ENCODE data around the gene ANKRD10.

Gene ANKRD10

DNA sequence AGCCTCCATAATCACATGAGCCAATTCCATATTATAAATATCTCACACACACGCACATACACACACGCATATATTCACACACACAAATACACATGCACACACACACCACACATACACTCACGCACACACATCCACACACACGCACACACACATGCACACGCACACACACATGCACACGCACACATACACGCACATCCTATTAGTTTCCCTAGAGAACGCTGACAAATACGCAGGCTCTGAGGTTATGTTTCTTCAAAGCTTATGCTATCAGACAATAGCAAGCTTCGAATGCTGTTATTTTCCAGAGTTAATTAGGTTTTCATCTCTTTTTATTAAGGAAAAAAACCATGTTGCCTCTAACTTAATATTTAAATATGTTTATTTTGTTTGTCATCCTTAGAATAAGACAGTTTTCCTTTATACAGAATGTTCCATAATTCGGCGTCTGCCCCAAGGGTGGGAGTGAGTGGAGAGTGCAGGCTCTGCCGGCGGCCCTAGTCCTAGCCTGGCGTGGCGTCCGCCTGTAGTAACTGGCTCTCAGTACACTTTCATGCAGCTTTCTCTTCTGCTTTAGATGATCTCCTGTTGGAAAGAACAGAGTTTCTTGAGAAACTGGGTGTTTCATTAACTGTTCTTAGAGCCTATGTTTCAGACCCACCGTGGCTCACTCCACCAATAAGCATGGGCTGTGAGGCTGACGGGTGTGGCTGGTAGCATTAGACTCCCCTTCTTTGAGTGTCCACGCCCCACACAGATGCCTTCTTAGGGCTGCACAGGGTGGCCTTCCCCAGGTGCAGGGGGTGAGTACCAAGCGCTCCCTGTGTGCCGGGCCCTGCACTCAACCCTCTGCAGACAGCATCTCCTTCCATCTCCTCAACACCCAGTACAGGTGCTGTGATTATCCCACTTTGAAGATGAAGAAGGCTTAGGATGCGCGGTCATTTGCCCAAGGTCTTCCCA lies 30.4 kb upstream of the ANKRD10 start:
- DNase-seq, result no peak

- peak; percentile 27 for DNase-seq
These were observed 29.5 kb upstream of the ANKRD10 start for GRCh38 chr13:110944121-110944967.

DNA sequence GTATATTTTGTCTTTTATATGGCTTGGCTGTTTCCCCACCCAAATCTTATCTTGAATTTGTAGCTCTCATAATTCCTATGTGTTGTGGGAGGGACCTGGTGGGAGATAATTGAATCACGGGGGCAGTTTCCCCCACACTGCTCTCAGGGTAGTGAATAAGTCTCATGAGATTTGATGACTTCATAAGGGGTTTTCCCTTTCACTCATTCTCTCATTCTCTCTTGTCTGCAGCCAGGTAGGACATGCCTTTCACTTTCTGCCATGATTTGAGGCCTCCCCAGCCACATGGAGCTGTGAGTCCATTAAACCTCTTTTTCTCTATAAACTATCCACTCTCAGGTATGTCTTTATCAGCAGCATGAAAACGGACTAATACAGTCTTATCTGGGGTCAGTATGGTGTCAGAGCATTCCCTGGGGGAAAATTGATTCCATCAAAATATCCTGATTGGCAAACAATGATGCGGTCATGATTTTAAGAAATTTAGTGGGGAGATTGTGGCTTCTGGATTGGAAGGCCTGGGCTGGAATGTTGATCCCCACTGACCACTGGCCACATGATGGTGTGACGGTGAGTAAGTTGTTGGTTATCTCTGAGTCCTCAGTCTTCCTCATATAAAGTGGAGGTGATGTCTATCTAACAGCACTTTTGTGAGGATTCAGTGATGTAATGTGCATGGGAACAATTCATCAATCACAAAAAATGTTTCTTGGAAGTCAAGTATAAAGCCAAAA lies 27.5 kb upstream of the ANKRD10 start:
- DNase-seq, result no peak

DNA sequence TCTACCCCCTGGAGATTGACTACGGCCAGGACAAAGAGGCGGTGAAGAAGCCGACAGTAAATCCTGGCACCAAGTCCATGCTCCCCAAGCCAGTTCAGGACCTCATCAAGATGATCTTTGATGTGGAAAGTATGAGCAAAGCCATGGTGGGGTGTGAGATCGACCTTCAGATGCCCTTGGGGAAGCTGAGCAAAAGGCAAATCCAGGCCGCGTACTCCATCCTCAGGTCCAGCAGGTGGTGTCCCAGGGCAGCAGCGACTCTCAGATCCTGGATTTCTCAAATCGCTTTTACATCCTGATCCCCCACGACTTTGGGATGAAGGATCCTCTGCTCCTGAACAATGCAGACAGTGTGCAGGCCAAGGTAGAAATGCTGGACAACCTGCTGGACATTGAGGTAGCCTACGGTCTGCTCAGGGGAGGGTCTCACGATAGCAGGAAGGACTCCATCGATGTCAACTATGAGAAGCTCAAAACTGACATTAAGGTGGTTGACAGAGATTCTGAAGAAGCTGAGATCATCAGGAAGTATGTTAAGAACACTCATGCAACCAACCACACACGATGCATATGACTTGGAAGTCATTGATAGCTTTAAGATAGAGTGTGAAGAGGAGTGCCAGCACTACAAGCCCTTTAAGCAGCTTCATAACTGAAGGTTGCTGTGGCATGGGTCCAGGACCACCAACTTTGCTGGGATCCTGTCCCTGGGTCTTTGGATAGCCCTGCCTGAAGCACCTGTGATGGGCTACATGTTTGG lies 24.0 kb upstream of the ANKRD10 start:
- DNase-seq, result no peak

GRCh38 chr13:110937511-110938285 lies 22.8 kb upstream of the ANKRD10 start:
- no peak for DNase-seq

DNA sequence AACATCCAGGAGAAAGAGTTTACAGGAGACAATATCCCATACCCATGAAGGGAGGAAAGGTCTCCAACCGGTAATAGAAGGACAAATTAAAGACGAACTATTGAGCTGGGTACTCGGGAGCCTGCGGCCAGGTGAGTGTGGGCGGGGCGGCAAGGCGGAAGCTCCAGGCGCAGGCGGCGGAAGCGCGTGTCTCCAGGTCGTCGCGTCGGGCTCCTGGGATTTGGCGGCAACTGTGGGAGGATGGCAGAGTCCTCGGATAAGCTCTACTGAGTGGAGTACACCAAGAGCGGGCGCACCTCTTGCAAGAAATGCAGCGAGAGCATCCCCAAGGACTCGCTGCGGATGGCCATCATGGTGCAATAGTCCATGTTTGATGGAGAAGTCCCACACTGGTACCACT lies 21.6 kb upstream of the ANKRD10 start:
- no peak for DNase-seq

- no peak for DNase-seq
These were observed 17.7 kb upstream of the ANKRD10 start for GRCh38 chr13:110932588-110932987.

DNA sequence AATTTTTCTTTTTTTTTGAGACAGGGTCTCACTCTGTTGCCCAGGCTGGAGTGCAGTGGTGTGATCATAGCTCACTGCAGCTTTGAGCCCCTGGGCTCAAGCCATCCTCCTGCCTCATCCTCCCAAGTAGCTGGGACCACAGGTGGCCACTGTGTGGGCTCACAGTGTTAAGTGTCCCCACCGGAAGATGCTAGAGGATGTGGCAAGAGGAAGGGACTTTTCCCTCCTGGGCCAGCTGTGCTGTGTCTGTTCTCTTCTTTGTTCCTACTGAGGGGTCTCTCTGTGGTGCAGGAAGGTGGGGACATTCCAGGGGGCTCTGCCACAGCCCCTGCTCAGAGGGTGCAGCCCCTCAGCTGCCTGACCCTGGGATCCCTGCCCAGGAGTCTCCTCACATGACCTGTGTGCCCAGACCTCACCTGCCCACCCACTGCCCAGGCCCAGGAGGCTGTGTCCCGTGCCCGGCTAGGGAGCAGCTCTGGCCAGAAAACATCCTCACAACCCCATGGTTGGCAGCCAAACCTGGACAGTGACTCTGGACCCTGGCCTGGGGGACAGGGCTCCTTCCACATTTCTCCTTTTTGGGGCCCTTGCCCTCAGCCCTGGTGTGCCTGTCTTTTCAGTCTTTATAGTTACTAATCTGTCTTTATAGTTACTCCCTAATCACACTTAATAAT lies 14.4 kb upstream of the ANKRD10 start:
- no peak for DNase-seq

GRCh38 chr13:110925023-110925612 lies 10.2 kb upstream of the ANKRD10 start:
- no peak for DNase-seq

DNA sequence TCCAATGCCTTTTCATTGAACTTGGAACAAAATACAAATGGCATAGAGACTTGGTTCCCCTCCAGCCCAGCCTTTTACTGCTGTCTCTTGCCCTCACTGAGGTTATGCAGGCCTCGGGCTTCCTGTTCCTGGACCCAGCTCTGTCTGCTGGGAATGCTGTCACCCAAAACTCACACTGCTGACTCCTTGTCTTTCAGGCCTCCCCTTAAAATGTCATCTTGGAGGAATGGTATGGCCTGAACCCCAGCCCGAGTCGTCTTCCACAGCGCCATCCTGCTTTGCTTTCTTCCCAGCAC lies 9.7 kb upstream of the ANKRD10 start:
- no peak for DNase-seq

DNA sequence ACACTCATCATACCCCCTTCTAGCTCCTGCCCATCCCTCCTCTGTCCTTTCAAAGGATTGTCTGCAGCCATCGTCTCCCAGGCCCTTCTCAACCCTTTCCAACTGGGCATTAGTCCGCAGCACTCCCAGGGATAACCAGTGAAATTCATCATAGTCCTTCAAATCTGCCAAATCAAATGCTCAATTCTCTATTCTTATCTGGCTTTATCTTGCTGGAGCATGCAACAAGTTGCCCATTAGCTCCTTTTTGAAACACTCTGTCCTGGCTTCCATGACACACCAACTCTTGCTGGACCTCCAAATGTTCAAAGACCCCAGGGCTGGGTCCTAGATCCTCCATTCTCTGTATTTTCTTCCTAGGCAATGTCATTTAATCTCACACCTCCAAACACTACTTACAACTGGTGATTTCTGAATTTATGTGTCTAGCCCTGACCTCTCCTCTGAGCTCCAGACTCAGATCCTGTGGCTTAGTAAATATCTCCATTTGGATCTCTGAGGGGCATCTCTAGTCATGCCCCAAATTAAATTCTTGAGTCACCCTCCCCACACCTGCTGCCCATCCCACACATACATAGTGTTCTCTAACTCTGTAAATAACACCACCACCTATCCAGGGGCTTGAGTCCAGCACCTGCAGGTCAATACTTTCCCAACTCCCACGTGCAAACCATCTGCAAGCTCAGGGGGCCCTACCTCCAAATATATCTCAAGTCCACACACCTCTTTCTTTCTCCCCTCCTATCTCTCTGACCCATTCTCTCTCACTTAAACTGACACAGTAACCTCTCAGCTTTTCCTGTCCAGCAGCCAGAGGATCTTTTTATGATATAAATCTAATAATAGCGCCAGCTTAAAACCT lies 9.1 kb upstream of the ANKRD10 start:
- no peak for DNase-seq

DNA sequence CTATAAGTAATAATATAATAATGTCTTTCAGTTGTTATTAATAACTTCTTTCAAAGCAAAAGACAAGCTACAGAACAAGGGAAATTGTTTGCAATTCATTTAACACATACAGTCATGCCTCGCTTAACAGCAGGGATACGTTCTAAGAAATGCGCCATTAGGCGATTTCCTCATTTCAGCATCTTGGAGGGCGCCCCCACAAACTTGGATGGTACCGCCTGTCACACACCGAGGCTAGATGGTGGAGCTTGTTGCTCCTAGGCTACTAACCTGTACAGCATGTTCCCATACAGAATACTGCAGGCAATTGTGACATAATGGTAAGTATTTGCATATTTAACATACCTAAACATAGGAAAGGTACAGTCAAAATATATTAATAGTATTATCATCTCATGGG lies 8.2 kb upstream of the ANKRD10 start:
- DNase-seq, result no peak

DNA sequence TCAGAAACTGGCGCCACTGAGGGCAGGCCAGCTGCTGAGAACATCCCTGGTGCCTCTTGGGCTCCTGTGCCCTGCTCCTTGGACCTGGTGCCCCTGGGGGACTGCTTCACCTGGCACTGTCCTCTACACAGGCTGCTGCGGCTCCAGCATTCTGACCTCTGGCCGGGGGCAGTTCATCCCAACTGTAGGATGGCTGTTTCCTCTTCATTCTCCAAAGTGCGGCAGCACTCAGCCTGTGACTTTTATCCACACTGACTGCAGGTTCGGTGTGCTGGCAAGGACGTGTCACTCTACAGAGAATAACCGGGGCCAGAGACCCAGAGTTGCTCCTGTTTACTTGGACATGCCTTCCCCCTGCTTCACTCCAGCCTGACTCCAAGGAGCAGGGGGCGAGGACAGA lies 7.6 kb upstream of the ANKRD10 start:
- no peak for DNase-seq

GRCh38 chr13:110921695-110922094 lies 6.8 kb upstream of the ANKRD10 start:
- DNase-seq, result no peak

- no peak for DNase-seq
These were observed 6.3 kb upstream of the ANKRD10 start for GRCh38 chr13:110921209-110921608.

DNA sequence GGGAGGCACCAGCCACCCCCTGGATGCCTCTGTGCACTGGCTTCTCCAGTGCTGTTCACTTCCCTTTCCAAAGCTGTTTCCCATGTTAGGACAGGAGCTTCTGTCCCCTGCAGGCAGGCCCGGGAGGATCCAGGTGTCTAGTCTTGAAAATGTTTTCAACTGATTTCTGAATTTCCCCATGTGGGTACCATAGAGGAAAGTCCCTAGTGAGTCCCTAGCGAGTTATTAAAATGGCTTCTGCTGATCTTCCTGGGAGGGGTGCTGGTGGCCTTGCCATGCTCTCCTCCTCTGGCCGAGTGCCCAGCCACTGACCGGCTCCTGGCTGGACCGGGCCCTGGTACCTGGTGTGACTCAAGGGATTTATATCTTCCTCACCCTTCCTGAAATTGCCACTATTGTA lies 5.2 kb upstream of the ANKRD10 start:
- DNase-seq, result no peak

DNA sequence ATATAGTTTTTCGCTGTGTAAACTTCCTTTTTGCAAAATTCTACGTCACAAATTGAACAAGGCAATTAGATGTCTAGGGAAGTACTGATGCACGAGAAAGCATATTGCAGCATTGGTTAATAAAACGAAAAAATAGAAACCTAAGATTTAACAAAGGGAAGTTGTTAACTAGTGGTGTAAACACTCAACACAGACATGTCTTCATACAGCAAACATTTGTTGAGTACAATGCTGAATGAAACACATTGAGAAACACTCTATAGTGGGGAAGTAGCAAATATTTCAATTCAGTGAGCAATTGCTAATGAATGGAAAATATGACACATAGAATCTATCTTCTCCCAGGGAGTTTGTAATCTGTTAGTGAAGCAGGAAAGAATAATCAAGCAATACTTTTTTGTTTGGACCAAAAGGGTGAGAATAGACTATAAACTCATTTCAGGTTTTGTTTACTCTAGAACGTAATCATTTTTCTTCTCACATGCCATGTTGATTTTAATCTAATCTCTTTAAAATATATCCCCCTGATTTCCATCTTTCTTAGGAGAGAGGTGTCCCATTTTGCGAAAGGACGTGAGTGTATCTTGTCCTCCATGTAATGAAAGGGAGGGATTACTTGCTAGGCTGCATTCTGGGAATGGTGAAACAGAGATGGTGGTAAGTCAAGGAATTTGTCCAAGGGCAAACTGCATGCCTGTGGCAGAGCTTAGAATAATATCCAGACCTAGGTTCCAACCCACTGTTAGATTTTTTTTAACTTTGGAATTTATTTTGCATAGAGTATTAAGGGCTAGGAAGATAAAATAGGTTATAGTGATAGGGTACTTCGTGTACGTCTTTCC lies 1.7 kb upstream of the ANKRD10 start:
- no peak for DNase-seq

GRCh38 chr13:110915874-110916206 lies 971 bp upstream of the ANKRD10 start:
- no peak for DNase-seq
